C4-2B (cell line): ENCODE results near the gene PPP1R13B.

Experiments used
- H3K27ac ChIP-seq: fragments of 450-650 bp; 2 replicates; pipeline ENCODE4 v1.5.1; 2017
- ZFX ChIP-seq: fragments of 450-650 bp; IDR thresholded peaks from 2 replicates; pipeline ENCODE4 v1.6.1; 2017
- TF ChIP-seq, protein P1 (sequence below): fragments of 450-650 bp; conservative IDR thresholded peaks from 2 replicates; pipeline ENCODE4 v1.5.1; 2017; ENCODE audit warnings: mild to moderate bottlenecking

The PPP1R13B gene

DNA sequence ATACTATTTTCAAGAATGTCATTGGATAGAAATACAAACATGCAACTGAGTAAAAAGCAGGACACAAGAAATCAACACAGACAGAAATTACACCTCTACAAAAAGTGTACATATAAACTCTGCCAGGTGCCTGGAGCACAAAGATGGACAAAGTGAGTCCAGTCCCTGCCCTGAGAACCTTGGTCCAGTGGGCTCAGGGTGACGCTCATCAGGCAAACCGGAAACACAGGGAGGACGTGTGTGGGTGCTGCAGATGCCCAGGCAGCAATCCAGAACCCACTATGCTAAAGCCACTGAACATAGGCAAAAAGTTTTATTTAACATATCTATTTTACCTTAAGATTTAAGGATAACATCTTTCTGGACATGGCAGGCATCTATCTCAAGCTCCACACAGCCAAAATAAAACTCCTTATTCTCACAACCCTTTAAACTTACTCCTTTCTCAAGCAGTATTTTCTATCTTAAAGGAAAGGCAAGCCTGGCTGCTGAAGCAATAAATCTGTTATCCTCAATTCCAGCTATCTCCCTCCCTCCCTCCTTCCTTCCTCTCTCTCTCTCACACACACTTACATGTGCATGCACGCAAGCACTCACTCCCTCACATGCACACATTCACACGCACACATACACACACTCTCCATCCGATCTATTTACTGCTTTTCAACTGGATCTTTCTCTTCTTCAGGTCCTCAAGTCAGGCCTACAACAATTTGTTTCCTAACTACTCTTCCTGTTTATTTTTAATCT lies 10.2 kb downstream of the PPP1R13B start:
- no peak for TF ChIP-seq ZFX
- TF ChIP-seq, protein P1, sequence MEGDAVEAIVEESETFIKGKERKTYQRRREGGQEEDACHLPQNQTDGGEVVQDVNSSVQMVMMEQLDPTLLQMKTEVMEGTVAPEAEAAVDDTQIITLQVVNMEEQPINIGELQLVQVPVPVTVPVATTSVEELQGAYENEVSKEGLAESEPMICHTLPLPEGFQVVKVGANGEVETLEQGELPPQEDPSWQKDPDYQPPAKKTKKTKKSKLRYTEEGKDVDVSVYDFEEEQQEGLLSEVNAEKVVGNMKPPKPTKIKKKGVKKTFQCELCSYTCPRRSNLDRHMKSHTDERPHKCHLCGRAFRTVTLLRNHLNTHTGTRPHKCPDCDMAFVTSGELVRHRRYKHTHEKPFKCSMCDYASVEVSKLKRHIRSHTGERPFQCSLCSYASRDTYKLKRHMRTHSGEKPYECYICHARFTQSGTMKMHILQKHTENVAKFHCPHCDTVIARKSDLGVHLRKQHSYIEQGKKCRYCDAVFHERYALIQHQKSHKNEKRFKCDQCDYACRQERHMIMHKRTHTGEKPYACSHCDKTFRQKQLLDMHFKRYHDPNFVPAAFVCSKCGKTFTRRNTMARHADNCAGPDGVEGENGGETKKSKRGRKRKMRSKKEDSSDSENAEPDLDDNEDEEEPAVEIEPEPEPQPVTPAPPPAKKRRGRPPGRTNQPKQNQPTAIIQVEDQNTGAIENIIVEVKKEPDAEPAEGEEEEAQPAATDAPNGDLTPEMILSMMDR = no peak

DNA sequence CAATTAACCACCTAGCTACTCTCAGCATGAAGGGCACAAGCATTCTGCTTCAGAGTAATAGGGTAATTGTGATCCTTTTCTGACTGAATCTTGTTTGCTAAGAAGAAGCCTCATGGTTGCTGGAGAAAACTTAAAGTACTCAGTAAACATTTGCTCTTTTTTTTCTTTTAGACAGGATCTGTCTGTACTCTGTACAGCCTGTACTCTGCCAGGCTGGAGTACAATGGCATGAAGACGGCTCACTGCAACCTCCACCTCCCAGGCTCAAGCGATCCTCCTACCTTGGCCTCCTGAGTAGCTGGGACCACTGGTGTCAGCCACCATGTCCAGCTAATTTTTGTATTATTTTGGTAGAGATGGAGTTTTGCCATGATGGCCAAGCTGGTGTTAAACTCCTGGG lies 12.4 kb downstream of the PPP1R13B start:
- H3K27ac ChIP-seq = no peak overlapping the region
- TF ChIP-seq, protein P1 = no peak
- no peak for TF ChIP-seq ZFX

More for the DNA sequence above, 10.2 kb downstream of the PPP1R13B start:
- no peak overlapping the region for H3K27ac ChIP-seq

DNA sequence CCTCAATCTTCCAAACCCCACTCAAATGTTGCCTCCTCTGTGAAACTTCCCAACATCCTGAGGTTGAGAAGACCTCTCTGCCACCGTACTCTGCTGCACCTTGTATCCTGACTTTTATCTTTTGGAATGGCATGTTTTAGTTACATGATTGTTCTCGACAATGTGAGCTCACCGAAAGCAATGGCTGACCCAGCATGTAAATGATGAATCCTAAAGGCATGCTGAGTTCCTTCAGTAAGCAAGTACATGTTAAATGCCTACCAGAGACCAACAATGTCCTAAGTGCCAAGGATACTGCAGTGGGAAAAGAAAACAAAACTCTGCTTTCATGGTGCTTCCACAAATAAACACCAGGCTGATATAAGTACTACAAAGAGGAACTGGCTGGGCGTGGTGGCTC lies 13.7 kb downstream of the PPP1R13B start:
- TF ChIP-seq, protein P1 = no peak
- no peak for TF ChIP-seq ZFX
- no peak overlapping the region for H3K27ac ChIP-seq

DNA sequence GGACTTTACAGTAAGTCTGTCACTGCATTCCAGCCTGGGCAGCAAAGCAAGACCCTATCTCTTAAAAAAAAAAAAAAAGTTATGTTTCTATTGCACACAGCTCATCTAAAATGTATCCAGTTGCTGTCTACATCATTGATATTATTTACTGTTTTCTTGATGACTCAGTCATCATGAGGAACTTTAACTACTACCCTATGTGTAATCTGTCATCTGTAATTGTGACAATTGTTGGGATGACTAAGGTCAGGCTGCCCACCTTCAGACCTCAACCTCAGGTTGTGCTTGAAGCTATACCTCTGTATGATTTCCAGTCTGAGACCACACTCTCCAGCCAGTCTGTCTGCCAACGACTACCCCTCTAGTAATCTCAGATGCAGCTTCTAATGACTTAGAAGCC lies 15.3 kb downstream of the PPP1R13B start:
- TF ChIP-seq, protein P1 = no peak
- no peak for TF ChIP-seq ZFX
- H3K27ac ChIP-seq = no peak overlapping the region

DNA sequence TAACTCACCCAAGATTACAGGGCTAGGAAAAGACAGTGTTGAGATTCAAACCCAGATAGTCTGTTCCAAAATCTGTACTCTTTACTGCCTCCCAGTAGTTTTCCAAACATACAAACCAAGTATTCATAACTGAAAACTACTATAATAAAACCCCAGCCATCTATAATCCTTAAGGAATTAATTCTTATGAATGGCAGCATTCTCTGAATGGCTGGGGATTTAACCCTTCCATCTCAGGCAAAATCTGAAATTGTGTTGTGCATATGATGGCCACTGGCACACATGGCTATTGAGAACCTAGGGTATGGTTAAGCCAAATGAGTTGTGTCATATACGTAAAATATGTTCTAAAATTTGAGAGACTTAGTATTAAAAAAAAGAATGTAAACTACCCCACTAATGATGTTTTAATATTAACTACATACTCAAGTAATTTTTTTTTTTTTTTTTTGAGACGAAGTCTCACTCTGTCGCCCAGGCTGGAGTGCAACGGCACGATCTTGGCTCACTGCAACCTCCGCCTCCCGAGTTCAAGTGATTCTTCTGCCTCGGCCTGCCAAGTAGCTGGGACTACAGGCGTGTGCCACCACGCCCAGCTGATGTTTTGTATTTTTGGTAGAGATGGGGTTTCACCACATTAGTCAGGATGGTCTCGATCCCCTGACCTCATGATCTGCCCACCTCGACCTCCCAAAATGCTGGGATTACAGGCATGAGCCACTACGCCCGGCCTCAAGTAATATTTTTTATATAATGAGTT lies 16.7 kb downstream of the PPP1R13B start:
- H3K27ac ChIP-seq = no peak overlapping the region
- TF ChIP-seq ZFX = no peak
- TF ChIP-seq, protein P1 = no peak

DNA sequence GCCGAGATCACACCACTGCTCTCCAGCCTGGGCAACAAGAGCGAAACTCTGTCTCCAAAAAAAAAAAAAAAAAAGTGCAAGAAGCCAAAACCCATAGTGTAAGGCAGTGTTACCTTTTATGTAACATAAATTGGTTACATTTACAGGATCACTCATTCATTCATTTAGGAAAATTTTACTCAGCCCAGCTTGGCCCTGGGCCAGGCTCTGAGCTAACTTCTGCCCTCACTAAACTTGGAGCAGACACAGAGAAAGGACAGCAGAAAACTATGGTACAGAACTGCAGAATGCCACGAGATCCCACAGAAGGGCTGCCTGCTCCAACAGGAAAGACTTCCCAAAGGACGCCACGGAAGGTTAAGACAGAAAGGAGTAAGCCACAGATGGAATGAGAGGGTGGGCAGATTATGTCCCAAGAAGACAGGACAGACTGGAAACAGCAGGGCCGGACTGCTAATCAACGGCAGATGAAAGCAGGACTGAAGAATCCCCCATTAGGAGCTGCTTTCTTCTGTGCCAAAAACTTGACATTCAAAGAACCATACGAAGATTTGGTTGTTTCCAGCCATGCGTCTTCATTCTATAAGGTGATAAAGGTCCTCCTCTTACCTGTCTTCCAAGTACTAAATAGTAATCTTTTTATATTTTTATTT lies 18.9 kb downstream of the PPP1R13B start:
- no peak overlapping the region for H3K27ac ChIP-seq
- TF ChIP-seq, protein P1 = no peak
- TF ChIP-seq ZFX = no peak

DNA sequence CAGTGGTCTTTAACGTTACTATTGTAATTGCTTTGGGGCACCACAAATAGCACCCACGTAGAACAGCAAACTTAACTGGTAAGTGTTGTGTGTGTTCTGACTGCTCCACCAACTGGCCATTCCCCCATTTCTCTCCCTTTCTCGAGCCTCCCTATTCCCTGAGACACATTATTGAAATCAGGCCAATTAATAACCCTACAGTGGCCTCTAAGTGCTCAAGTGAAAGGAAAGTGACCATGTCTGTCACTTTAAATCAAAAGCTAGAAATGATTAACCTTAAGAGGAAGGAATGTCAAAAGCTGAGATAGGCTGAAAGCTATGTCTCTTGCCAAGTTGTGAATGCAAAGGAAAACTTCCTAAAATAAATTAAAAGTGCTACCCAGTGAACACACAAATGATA lies 22.3 kb downstream of the PPP1R13B start:
- no peak for TF ChIP-seq ZFX
- TF ChIP-seq, protein P1 = no peak
- no peak overlapping the region for H3K27ac ChIP-seq
